ENCODE results near the gene DCTN5. TPM values are rescaled to one million over a fixed set of nuclear protein-coding genes. Genes with fewer than 3 reads are reported as not detected.

DCTN5 gene
- total RNA-seq: 53.2 and 78.6 TPM in 2 replicates

GRCh38 chr16:23640931-23641765, at the start of gene DCTN5, which contains the start of gene PALB2:
Gene DCTN5, plus strand, starts transcription at chr16:23641466. Its CDS starts 77 bp downstream, at chr16:23641543.
Gene PALB2, minus strand, starts transcription at chr16:23641310. Its CDS starts 153 bp downstream, at chr16:23641157.

GRCh38 chr16:23595951-23596720, 45.1 kb upstream of the DCTN5 start, which contains the start of gene NDUFAB1:
Gene NDUFAB1, minus strand, starts transcription at chr16:23596316. Its CDS starts 26 bp downstream, at chr16:23596290.

GRCh38 chr16:23678430-23679273, 37.4 kb downstream of the DCTN5 start, which contains the start of gene PLK1:
Gene PLK1, plus strand, starts transcription at chr16:23678889. Its CDS starts 44 bp downstream, at chr16:23678933.

GRCh38 chr16:23712976-23713375, 71.7 kb downstream of the DCTN5 start, which contains the start of gene ERN2:
Gene ERN2, minus strand, starts transcription at chr16:23713222. Its CDS starts 35 bp downstream, at chr16:23713187.

Other genes with a start within 250 kb of the DCTN5 start
- gene COG7, start 188.3 kb upstream of the DCTN5 start, total RNA-seq: 6.8 and 8.2 TPM in 2 replicates
- gene GGA2, start 131.0 kb upstream of the DCTN5 start, total RNA-seq: 35.8 and 38.8 TPM in 2 replicates
- gene EARS2, start 84.1 kb upstream of the DCTN5 start, total RNA-seq: 10.2 and 28.0 TPM in 2 replicates
- gene UBFD1, start 83.7 kb upstream of the DCTN5 start, total RNA-seq: 67.1 and 82.6 TPM in 2 replicates
- 205 and 239 TPM in 2 replicates for gene NDUFAB1, start 45.1 kb upstream of the DCTN5 start, total RNA-seq
- gene PALB2, start 156 bp upstream of the DCTN5 start, total RNA-seq: 6.7 and 9.7 TPM in 2 replicates
- 80.4 and 91.7 TPM in 2 replicates for gene PLK1, start 37.4 kb downstream of the DCTN5 start, total RNA-seq
- not detected in 2 replicates for gene ERN2, start 71.8 kb downstream of the DCTN5 start, total RNA-seq
- gene CHP2, start 113.6 kb downstream of the DCTN5 start, total RNA-seq: not detected in 2 replicates
- not detected in 2 replicates for gene PRKCB, start 194.5 kb downstream of the DCTN5 start, total RNA-seq

All from mammary microvascular endothelial cell (primary cell).